K562 (cell line): ENCODE measurements around the gene ARMH1. TPM values are rescaled to one million over a fixed set of nuclear protein-coding genes. Genes with fewer than 3 reads are reported as not detected.

Experiments
- ATAC-seq: fragments of 200-7000 bp; cut with Tn5 transposase; 3 replicates; pipeline ENCODE4 v1.9.1; 2020; ENCODE audit warnings: moderate library complexity
- BruUV-seq: library from RNA; stranded (reverse); fragments of 400-500 nt; replicated peaks from 2 replicates; lab custom pipeline; 2021; lab: Mats Ljungman, UMichigan
- CTCF ChIA-PET: fragments of 300-600 bp; formaldehyde crosslinking; extraction: SDS; loops from one replicate; lab custom pipeline; 2021; ENCODE audit warnings: low intra/inter-chr PET ratio; lab: Yijun Ruan, JAX
- POLR2A ChIA-PET: fragments of 300-600, 350-650 bp; sonication (Branson Sonifier 250); formaldehyde crosslinking; extraction: SDS; loops from one replicate; lab custom pipeline; 2021; ENCODE audit warnings: antibody characterized with exemption, inconsistent platforms; lab: Yijun Ruan, JAX
- DNase-seq, 4 experiments: peaks; one replicate each; pipeline versions ENCODE4 v3.0.0 to v3.0.0-alpha.2; 2011 to 2018; ENCODE audit warnings: low spot score in 3 of 4, mixed read lengths in 3 of 4; ENCODE audit errors: extremely low read depth in 1 of 4
- FAIRE-seq: peaks from 2 replicates; lab custom pipeline; 2011; peaks lifted over from hg19 to GRCh38; lab: Jason Lieb, UNC
- H2AFZ ChIP-seq: 2 replicates; pipeline ENCODE4 v1.6.0; 2011; ENCODE audit warnings: low read depth, low read length, control low read depth, inconsistent platforms
- H3K27ac ChIP-seq: fragments of 200-600 bp; 3 replicates; pipeline ENCODE4 v1.8.0; 2011; ENCODE audit warnings: low read depth, mild to moderate bottlenecking, control low read depth, inconsistent platforms, low read length, moderate library complexity, mixed read lengths; ENCODE audit errors: extremely low read depth
- H3K27me3 ChIP-seq, 2 experiments: fragments of 300-600 bp in 1 of 2; 2 replicates in 1 of 2; 3 replicates in 1 of 2; pipeline versions ENCODE4 v1.6.0 to v1.8.0; 2011; ENCODE audit warnings: inconsistent platforms in 2 of 2, low read length in 2 of 2, mild to moderate bottlenecking in 1 of 2, mixed read lengths in 1 of 2, moderate library complexity in 1 of 2; ENCODE audit not compliant: control insufficient read depth in 2 of 2, insufficient read depth in 2 of 2
- H3K36me3 ChIP-seq: fragments of 300-600 bp; 3 replicates; pipeline ENCODE4 v1.8.0; 2011; ENCODE audit warnings: mild to moderate bottlenecking, low read length, inconsistent platforms; ENCODE audit not compliant: control insufficient read depth, insufficient read depth
- H3K4me1 ChIP-seq, 2 experiments: fragments of 200-600 bp in 1 of 2; replicated peaks in 1 of 2; 2 replicates in 1 of 2; 3 replicates in 1 of 2; pipeline versions ENCODE4 v1.5.1 to v1.8.0; 2011; ENCODE audit warnings: inconsistent platforms in 2 of 2, low read length in 2 of 2, mild to moderate bottlenecking in 1 of 2, mixed read lengths in 1 of 2, moderate library complexity in 1 of 2; ENCODE audit not compliant: control insufficient read depth in 2 of 2, insufficient read depth in 2 of 2
- H3K4me2 ChIP-seq: 2 replicates; pipeline ENCODE4 v1.6.1; 2011; ENCODE audit warnings: low read length, control low read depth, inconsistent platforms, mixed read lengths; ENCODE audit not compliant: insufficient read depth
- H3K4me3 ChIP-seq: fragments of 200-600 bp; sonication (generic), shearing (Covaris generic); 2 replicates; pipeline ENCODE4 v1.5.1; 2016; ENCODE audit warnings: control low read depth, inconsistent platforms
- H3K79me2 ChIP-seq: fragments of 200-600 bp; 3 replicates; pipeline ENCODE4 v1.8.0; 2011; ENCODE audit warnings: low read length, inconsistent platforms; ENCODE audit not compliant: control insufficient read depth, insufficient read depth
- H3K9ac ChIP-seq, 2 experiments: 2 replicates each; pipeline versions ENCODE4 v1.6.0 to v1.6.1; 2011; ENCODE audit warnings: low read depth in 2 of 2, low read length in 2 of 2, control low read depth in 1 of 2, inconsistent platforms in 1 of 2, mild to moderate bottlenecking in 1 of 2, mixed read lengths in 1 of 2; ENCODE audit not compliant: insufficient read depth in 1 of 2
- H3K9me1 ChIP-seq: one replicate; pipeline ENCODE4 v1.6.0; 2011; ENCODE audit warnings: inconsistent platforms, mild to moderate bottlenecking, low read length, moderate library complexity; ENCODE audit not compliant: control insufficient read depth, insufficient read depth
- H3K9me3 ChIP-seq: replicated peaks from 2 replicates; pipeline ENCODE4 v1.5.1; 2011; ENCODE audit warnings: low read depth, low read length, inconsistent platforms; ENCODE audit not compliant: control insufficient read depth, insufficient read depth
- H4K20me1 ChIP-seq: replicated peaks from 2 replicates; pipeline ENCODE4 v1.6.1; 2011; ENCODE audit warnings: low read length, inconsistent platforms, mixed read lengths; ENCODE audit not compliant: control insufficient read depth, insufficient read depth
- ARNT ChIP-seq, 2 experiments: fragments of 450-650 bp; IDR thresholded peaks; 2 replicates each; pipeline ENCODE4 v1.6.1; 2016; ENCODE audit warnings: mild to moderate bottlenecking in 1 of 2
- EZH2 ChIP-seq: IDR thresholded peaks from 2 replicates; pipeline ENCODE4 v1.6.1; 2012; ENCODE audit warnings: low read depth, mild to moderate bottlenecking, inconsistent platforms, low read length, borderline replicate concordance
- HDAC1 ChIP-seq, 2 experiments: fragments of 450-650 bp; IDR thresholded peaks; 2 replicates each; pipeline ENCODE4 v1.6.1; 2016 to 2017; ENCODE audit warnings: inconsistent platforms in 1 of 2, mild to moderate bottlenecking in 1 of 2, moderate library complexity in 1 of 2
- NFE2L1 ChIP-seq: fragments of 450-650 bp; IDR thresholded peaks from 2 replicates; pipeline ENCODE4 v1.6.1; 2016; ENCODE audit warnings: missing genetic modification characterization, low read depth, mild to moderate bottlenecking, missing compliant biosample characterization, moderate library complexity, borderline replicate concordance
- PATZ1 ChIP-seq: fragments of 250-450 bp; sonication (Bioruptor Pico); IDR thresholded peaks from 2 replicates; pipeline ENCODE4 v1.5.0; 2020; ENCODE audit warnings: mild to moderate bottlenecking, borderline replicate concordance
- PHF8 ChIP-seq: fragments of 200-600 bp; sonication (generic); IDR thresholded peaks from 2 replicates; pipeline ENCODE4 v1.6.1; 2012; ENCODE audit warnings: mixed run types, mild to moderate bottlenecking, inconsistent platforms, low read length, moderate library complexity, borderline replicate concordance
- SMC3 ChIP-seq: conservative IDR thresholded peaks from 2 replicates; pipeline ENCODE4 v1.6.1; 2011; ENCODE audit warnings: low read depth, low read length, improper control_type of control experiment; ENCODE audit not compliant: insufficient read depth
- STAT5B ChIP-seq: fragments of 250-450 bp; sonication (Bioruptor Pico); IDR thresholded peaks from 2 replicates; pipeline ENCODE4 v1.8.0; 2021; ENCODE audit warnings: mild to moderate bottlenecking, inconsistent platforms
- TEAD4 ChIP-seq, 2 experiments: sonication (generic) in 1 of 2; formaldehyde crosslinking in 1 of 2; IDR thresholded peaks; 2 replicates each; pipeline versions ENCODE4 v1.6.1 to v1.8.0; 2012 to 2022; ENCODE audit warnings: borderline replicate concordance in 1 of 2, inconsistent platforms in 1 of 2, low read length in 1 of 2, mild to moderate bottlenecking in 1 of 2, missing genetic modification reagents in 1 of 2
- USF2 ChIP-seq: sonication (generic); formaldehyde crosslinking; IDR thresholded peaks from 2 replicates; pipeline ENCODE4 v1.5.0; 2020; ENCODE audit warnings: missing genetic modification reagents
- ZKSCAN3 ChIP-seq: fragments of 250-450 bp; sonication (Bioruptor Pico); IDR thresholded peaks from 2 replicates; pipeline ENCODE4 v1.4.0; 2020
- ZNF140 ChIP-seq: fragments of 250-450 bp; sonication (Bioruptor Pico); IDR thresholded peaks from 2 replicates; pipeline ENCODE4 v1.8.0; 2021; ENCODE audit warnings: moderate library complexity, mild to moderate bottlenecking, inconsistent platforms
- ZNF311 ChIP-seq: fragments of 250-450 bp; sonication (Bioruptor Pico); IDR thresholded peaks from 2 replicates; pipeline ENCODE4 v1.4.0; 2020; ENCODE audit warnings: mild to moderate bottlenecking, moderate library complexity
- ZNF592 ChIP-seq: fragments of 450-650 bp; IDR thresholded peaks from 2 replicates; pipeline ENCODE4 v1.6.1; 2017; ENCODE audit warnings: antibody characterized with exemption, mild to moderate bottlenecking
- ZNF77 ChIP-seq: fragments of 250-450 bp; sonication (Bioruptor Pico); IDR thresholded peaks from 2 replicates; pipeline ENCODE4 v1.5.0; 2020
- WGBS: fragments of 100-300 bp; shearing (Covaris generic); methylation state at CpG from one replicate; pipeline ENCODE4 v1.1.6; 2016; ENCODE audit warnings: low coverage, mixed read lengths; ENCODE audit not compliant: insufficient coverage; ENCODE audit errors: missing lambda C conversion rate; 5-methylcytosine and 5-hydroxymethylcytosine counted together
- in situ Hi-C: fragments of 300-500 bp; cut with MboI; formaldehyde crosslinking; loops from 4 replicates; pipeline ENCODE4 v1.15.0; 2018; ENCODE audit warnings: inconsistent platforms, mixed read lengths
- intact Hi-C: fragments of 100-400 bp; cut with micrococcal nuclease; formaldehyde crosslinking; loops from 2 replicates; pipeline ENCODE4 v1.14.2; 2022
- polyA plus RNA-seq, 8 experiments: library from polyadenylated mRNA; depleted of rRNA in 4 of 8; stranded (reverse) in 5 of 8; unstranded in 3 of 8; fragments of >200 nt; fragmentation: Nextera tagmentation in 2 of 8; fragmentation: Illumina TruSeq in 1 of 8; extraction: Ambion mirVana in 2 of 8; extraction: Trizol in 1 of 8; gene quantifications; 2 replicates each; pipeline versions ENCODE4 v1.2.1 to v1.2.3, GENCODE V29; 2011 to 2014; ENCODE audit warnings: inconsistent platforms in 1 of 8, missing spikeins in 1 of 8
- total RNA-seq, 7 experiments: library from RNA; depleted of rRNA in 6 of 7; stranded (reverse); fragments of >200 nt in 6 of 7; fragmentation: Illumina TruSeq in 2 of 7; extraction: Trizol in 2 of 7; gene quantifications; 2 replicates each; pipeline versions ENCODE4 v1.2.1 to v1.2.3, GENCODE V29; 2011 to 2021; ENCODE audit warnings: low replicate concordance in 1 of 7

ARMH1 gene
- total and polyA plus RNA-seq, 9 of the 15 experiments (the other 6 are each of a cell fraction or from before 2014, with no cell fraction given): 0.41 TPM; not detected in 8

GRCh38 chr1:44647896-44648295, 26.6 kb upstream of the ARMH1 start:
- Histone ChIP-seq H3K9me1 (no peaks in the 10 kb centered on the region), H3K4me1 (peaks cover 0 to 19% of the 10 kb centered on the region in 2 experiments; a peak in 2 of 5 replicates), H3K27me3 (no peaks in the 10 kb centered on the region), H3K79me2 (no peaks in the 10 kb centered on the region), H2AFZ (no peak overlapping the region), H3K27ac (no peak overlapping the region), H3K9me3 (no peaks in the 10 kb centered on the region), H3K9ac (no peak overlapping the region), H3K4me3 (no peak overlapping the region), H3K4me2 (no peak overlapping the region), H3K36me3 (peaks cover 85% of the 10 kb centered on the region; the same call in 2 of the 3 replicates), H4K20me1 (peaks cover 11% of the 10 kb centered on the region)
- intact Hi-C loops (no loop called here), in situ Hi-C loops (no loop called here)
- DNase-seq (no peak), FAIRE-seq (no peak), ATAC-seq (no peak)
- ChIA-PET CTCF (interaction anchor here (1.2 kb wide), 1 partner anchor 39 kb away, joined by 5 read pairs; no protein-coding TSS in a partner anchor), POLR2A (interaction anchor here (0.6 to 17.6 kb wide), 7 partner anchors 14 to 397 kb away, joined by 3 to 328 read pairs (median 5); partner anchors contain the start of genes ARMH1 and TMEM53)
- 48% methylated on average over 2 of the region's 2 CpGs for WGBS
- no TSS peak for BruUV-seq
- TF ChIP-seq EZH2: no peak
- TF ChIP-seq ZNF592: no peak
- no peak for TF ChIP-seq USF2 (CRISPR knock-in tag)
- TF ChIP-seq SMC3: no peak
- TF ChIP-seq TEAD4 (IDR thresholded peaks at IDR 0.05; ENCODE audit: low read length): no peak
- no peak for TF ChIP-seq TEAD4 (CRISPR knock-in tag; IDR thresholded peaks at IDR 0.05; ENCODE audit: borderline replicate concordance)
- no peak for TF ChIP-seq ZNF311 (CRISPR knock-in tag)
- no peak for TF ChIP-seq ZKSCAN3 (CRISPR knock-in tag)
- TF ChIP-seq NFE2L1 (tag): no peak
- TF ChIP-seq PHF8: no peak
- TF ChIP-seq ZNF140 (CRISPR knock-in tag): no peak
- TF ChIP-seq PATZ1 (CRISPR knock-in tag): no peak
- no peak for TF ChIP-seq STAT5B (CRISPR knock-in tag)
- no peak for TF ChIP-seq HDAC1 (IDR thresholded peaks at IDR 0.05)
- TF ChIP-seq ZNF77 (CRISPR knock-in tag): no peak
- TF ChIP-seq ARNT (IDR thresholded peaks at IDR 0.05): no peak
